KMS-11 (cell line): ENCODE results near the gene TAMALIN.

ENCODE experiments used
- H2AFZ ChIP-seq: fragments of 200-600 bp; sonication (generic); 2 replicates; pipeline ENCODE4 v1.6.1; 2016; ENCODE audit warnings: antibody characterized with exemption, mixed run types, low read depth
- H3K27ac ChIP-seq: fragments of 200-600 bp; sonication (generic); 2 replicates; pipeline ENCODE4 v1.6.1; 2016; ENCODE audit warnings: mild to moderate bottlenecking, mixed run types
- H3K27me3 ChIP-seq: fragments of 200-600 bp; sonication (generic); 2 replicates; pipeline ENCODE4 v1.6.1; 2017; ENCODE audit warnings: mild to moderate bottlenecking, low read depth, mixed run types, moderate library complexity; ENCODE audit not compliant: insufficient read depth
- H3K36me3 ChIP-seq: fragments of 200-600 bp; sonication (generic); 2 replicates; pipeline ENCODE4 v1.6.1; 2017; ENCODE audit warnings: mild to moderate bottlenecking, mixed run types; ENCODE audit not compliant: insufficient read depth
- H3K4me1 ChIP-seq: fragments of 200-600 bp; sonication (generic); 2 replicates; pipeline ENCODE4 v1.6.1; 2016; ENCODE audit warnings: mild to moderate bottlenecking, low read depth, mixed run types; ENCODE audit not compliant: poor library complexity, severe bottlenecking
- H3K4me2 ChIP-seq: fragments of 200-600 bp; sonication (generic); 2 replicates; pipeline ENCODE4 v1.7.0; 2016; ENCODE audit warnings: mild to moderate bottlenecking, mixed run types
- H3K4me3 ChIP-seq: fragments of 200-600 bp; sonication (generic); IDR thresholded peaks from 2 replicates; pipeline ENCODE4 v1.6.1; 2017; ENCODE audit warnings: low read depth, low read length, mixed read lengths; ENCODE audit not compliant: insufficient read depth
- H3K79me2 ChIP-seq: fragments of 200-600 bp; sonication (generic); 2 replicates; pipeline ENCODE4 v1.6.1; 2016; ENCODE audit warnings: low read depth, mixed run types; ENCODE audit not compliant: insufficient read depth
- H3K9ac ChIP-seq: fragments of 200-600 bp; sonication (generic); 2 replicates; pipeline ENCODE4 v1.6.1; 2016; ENCODE audit warnings: mild to moderate bottlenecking, mixed run types
- H4K20me1 ChIP-seq: fragments of 200-600 bp; sonication (generic); 2 replicates; pipeline ENCODE4 v1.6.1; 2016; ENCODE audit warnings: mild to moderate bottlenecking, mixed run types; ENCODE audit not compliant: insufficient read depth
- TF ChIP-seq, protein P1 (sequence below): fragments of 200-600 bp; sonication (generic); conservative IDR thresholded peaks from 2 replicates; pipeline ENCODE4 v1.6.1; 2017; ENCODE audit warnings: low read depth, mild to moderate bottlenecking, antibody characterized with exemption, low read length, moderate library complexity, mixed read lengths

TAMALIN gene

DNA sequence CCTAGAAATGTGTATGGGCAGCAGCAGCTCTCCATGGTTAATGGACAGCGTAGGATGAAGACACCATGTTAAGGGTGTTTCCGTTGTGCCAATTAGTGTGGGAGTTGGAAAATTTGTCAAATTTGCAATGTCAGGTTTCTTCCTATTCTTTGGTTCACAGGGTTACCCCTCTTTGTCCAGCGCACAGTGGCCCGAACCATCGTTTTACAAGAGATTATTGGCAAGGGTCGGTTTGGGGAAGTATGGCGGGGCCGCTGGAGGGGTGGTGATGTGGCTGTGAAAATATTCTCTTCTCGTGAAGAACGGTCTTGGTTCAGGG is 26.0 kb upstream of the TAMALIN start:
- Histone ChIP-seq H3K4me3 (no peak overlapping the region), H3K9ac (no peak overlapping the region), H3K79me2 (no peaks in the 10 kb centered on the region), H3K27ac (no peak overlapping the region), H4K20me1 (no peaks in the 10 kb centered on the region), H2AFZ (no peak overlapping the region), H3K36me3 (no peaks in the 10 kb centered on the region), H3K4me2 (no peak overlapping the region), H3K4me1 (no peaks in the 10 kb centered on the region), H3K27me3 (no peaks in the 10 kb centered on the region)
- TF ChIP-seq, protein P1, sequence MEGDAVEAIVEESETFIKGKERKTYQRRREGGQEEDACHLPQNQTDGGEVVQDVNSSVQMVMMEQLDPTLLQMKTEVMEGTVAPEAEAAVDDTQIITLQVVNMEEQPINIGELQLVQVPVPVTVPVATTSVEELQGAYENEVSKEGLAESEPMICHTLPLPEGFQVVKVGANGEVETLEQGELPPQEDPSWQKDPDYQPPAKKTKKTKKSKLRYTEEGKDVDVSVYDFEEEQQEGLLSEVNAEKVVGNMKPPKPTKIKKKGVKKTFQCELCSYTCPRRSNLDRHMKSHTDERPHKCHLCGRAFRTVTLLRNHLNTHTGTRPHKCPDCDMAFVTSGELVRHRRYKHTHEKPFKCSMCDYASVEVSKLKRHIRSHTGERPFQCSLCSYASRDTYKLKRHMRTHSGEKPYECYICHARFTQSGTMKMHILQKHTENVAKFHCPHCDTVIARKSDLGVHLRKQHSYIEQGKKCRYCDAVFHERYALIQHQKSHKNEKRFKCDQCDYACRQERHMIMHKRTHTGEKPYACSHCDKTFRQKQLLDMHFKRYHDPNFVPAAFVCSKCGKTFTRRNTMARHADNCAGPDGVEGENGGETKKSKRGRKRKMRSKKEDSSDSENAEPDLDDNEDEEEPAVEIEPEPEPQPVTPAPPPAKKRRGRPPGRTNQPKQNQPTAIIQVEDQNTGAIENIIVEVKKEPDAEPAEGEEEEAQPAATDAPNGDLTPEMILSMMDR: no peak

DNA sequence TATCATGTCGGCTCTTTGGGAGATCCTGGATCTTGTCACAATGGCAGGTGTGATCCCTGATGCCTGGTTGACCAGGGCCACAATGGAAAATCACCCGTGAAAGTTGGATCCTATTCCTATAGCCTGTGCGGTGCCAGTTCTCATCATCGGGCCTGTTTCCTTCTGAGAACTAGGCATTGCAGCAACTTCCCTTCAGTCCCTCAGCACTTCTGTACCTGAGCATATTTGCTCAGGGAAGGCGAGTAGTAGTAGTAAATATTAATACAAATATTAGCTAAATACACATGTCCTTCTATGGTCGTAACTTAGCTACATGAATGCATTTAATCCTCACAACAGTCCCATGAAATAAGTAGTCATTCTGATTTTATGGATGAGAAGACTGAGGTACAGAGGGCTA is 22.1 kb upstream of the TAMALIN start:
- no peaks in the 10 kb centered on the region for H3K79me2 ChIP-seq
- H3K4me2 ChIP-seq: no peak overlapping the region
- no peaks in the 10 kb centered on the region for H4K20me1 ChIP-seq
- no peaks in the 10 kb centered on the region for H3K27me3 ChIP-seq
- no peaks in the 10 kb centered on the region for H3K4me1 ChIP-seq
- no peaks in the 10 kb centered on the region for H3K36me3 ChIP-seq
- no peak overlapping the region for H3K27ac ChIP-seq
- no peak overlapping the region for H3K4me3 ChIP-seq
- H2AFZ ChIP-seq: no peak overlapping the region
- H3K9ac ChIP-seq: no peak overlapping the region
- TF ChIP-seq, protein P1: no peak

DNA sequence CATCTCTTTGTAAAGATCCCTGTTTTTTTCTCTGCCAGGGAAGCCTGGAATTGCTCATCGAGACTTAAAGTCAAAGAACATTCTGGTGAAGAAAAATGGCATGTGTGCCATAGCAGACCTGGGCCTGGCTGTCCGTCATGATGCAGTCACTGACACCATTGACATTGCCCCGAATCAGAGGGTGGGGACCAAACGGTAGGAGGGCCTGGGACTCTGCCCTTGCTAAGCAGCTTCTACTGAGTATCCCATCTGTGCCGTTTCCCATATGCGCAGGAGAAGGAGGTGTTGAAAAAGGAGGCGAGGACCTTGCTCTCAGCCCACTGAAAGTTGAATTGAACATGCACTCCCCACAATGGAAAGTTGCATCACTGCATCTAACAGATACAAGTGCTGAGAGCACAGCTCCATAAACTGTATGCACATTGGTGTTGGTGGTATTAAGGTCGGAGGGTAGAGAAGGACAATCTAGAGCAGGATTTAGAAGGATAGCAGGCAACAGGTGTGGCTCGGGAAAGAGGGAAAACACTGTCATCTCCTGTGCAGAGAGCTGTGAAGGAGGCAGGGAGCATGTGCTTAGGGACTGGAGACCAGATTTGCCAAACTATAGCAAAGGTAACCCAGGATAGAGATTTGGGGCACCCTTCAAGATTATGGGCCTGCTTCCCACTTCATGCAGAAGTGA is 21.5 kb upstream of the TAMALIN start:
- H3K36me3 ChIP-seq: no peaks in the 10 kb centered on the region
- H3K4me3 ChIP-seq: no peak overlapping the region
- no peaks in the 10 kb centered on the region for H4K20me1 ChIP-seq
- H3K27me3 ChIP-seq: no peaks in the 10 kb centered on the region
- H2AFZ ChIP-seq: no peak overlapping the region
- TF ChIP-seq, protein P1: no peak
- no peak overlapping the region for H3K27ac ChIP-seq
- no peak overlapping the region for H3K9ac ChIP-seq
- H3K4me1 ChIP-seq: no peaks in the 10 kb centered on the region
- no peak overlapping the region for H3K4me2 ChIP-seq
- no peaks in the 10 kb centered on the region for H3K79me2 ChIP-seq

DNA sequence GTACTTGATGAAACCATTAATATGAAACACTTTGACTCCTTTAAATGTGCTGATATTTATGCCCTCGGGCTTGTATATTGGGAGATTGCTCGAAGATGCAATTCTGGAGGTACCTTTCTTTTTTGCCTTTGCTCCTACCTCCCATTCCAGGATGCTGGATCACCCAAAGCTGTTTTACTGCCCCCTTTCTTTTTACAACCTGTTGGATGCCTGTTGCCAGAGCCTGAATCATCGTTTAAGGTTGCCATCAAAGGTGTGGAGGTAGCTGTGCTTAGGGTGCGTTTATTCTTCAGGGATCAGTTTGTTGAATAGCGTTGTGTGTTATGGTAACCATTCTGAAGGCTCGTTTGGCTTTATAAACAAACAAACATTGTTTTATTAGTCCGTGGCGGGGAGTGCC is 19.9 kb upstream of the TAMALIN start:
- Histone ChIP-seq H3K36me3 (no peaks in the 10 kb centered on the region), H3K79me2 (no peaks in the 10 kb centered on the region), H4K20me1 (no peaks in the 10 kb centered on the region), H3K4me2 (no peak overlapping the region), H3K4me3 (no peak overlapping the region), H3K27ac (no peak overlapping the region), H3K27me3 (no peaks in the 10 kb centered on the region), H2AFZ (no peak overlapping the region), H3K4me1 (no peaks in the 10 kb centered on the region), H3K9ac (no peak overlapping the region)
- TF ChIP-seq, protein P1: no peak
